GM19452 (cell line): Measurements from ENCODE around the gene CIPC.

Source experiments
- ATAC-seq: cut with Tn5 transposase; IDR thresholded peaks from one replicate; pipeline ENCODE4 v1.9.1; 2021; ENCODE audit not compliant: unreplicated experiment

CIPC gene

GRCh38 chr14:77144412-77145115, 46.5 kb downstream of the CIPC start:
- ATAC-seq, result no peak

GRCh38 chr14:77145975-77146740, 48.1 kb downstream of the CIPC start:
- ATAC-seq, result no peak

DNA sequence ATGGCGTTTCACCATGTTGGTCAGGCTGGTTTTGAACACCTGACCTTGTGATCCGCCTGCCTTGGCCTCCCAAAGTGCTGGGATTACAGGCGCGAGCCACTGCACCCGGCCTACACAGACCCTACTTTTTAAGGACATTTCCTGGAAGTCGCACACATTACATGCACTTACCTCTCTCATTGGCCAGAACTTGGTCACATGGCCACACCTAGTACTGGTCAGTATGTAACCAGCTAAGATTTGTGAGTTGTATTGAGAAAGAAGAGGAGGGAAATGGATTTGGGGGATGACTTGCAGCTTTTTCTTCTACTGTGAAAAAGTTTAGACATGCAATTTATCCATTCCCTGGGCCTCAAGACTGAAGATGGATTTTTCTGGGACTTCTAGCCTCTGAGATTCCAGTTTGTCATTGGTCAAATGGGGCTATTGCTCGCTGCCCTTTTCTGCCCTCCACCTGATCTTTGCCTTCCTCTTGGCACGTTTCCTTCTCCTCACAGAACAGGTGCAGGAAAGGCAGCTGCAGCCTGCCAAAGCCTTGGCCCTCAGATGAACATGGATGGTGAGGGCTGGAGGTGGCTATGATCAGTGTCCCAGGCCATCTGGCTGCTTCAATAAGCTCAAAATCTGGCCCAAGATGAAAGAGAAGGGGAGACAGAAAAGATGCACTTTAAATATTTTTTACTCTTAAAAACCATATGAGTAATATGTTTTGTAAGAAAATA, 50.6 kb downstream of the CIPC start:
- no peak for ATAC-seq

- no peak for ATAC-seq
Measured at GRCh38 chr14:77151245-77151644, 53.2 kb downstream of the CIPC start.

DNA sequence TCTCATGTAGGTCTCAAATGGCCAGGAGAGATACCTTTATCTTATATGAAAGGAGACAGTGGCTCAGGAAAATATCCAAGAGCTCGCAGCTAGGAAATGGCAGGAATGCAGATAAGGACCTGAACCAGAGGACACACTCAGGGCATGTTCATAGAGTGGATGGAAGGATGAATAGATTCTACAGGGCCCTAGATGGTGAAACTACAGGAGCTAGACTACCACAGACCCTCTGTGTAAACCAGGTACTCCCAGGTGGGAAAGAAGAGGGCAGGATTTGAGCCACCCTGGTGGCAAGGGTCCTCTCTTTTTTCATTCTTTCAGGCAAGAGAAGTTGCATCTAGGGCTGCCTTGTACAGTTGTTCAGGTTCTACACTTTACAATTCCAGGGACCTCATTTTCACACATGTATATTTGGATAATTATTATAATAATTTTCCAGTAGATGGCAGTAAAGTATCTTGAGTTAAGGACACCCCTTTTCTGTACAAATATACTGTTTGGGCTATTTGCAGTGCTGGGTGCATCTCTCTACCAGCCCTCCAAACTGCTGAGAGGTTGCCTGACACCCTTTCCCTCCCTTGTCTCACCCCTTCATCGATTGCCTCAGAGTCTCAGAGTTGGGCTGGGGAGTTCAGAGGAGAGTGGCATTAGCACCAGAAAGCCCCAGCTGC, 54.0 kb downstream of the CIPC start:
- no peak for ATAC-seq

- no peak for ATAC-seq
Measured at GRCh38 chr14:77153802-77154201, 55.7 kb downstream of the CIPC start.

GRCh38 chr14:77154421-77154820, 56.4 kb downstream of the CIPC start:
- no peak for ATAC-seq

GRCh38 chr14:77155083-77155482, 57.0 kb downstream of the CIPC start:
- no peak for ATAC-seq

DNA sequence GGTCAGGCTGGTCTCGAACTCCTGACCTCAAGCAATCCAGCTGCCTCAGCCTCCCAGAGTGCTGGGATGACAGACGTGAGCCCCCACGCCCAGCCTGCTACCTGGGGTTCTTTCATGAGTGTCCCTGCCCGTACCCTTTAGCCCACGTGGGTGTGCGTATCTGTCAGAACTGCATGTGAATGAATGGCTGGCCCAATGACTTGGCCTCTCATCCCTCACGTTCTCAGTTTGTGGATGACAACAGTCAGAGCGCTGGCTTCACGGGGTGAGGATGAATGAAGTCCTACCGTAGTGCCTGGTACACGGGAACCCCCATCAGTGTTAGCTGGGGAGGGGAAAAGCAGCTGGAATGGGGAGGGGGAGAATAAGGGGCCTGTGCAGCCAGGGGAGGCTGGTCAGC, 59.7 kb downstream of the CIPC start:
- ATAC-seq, result no peak

DNA sequence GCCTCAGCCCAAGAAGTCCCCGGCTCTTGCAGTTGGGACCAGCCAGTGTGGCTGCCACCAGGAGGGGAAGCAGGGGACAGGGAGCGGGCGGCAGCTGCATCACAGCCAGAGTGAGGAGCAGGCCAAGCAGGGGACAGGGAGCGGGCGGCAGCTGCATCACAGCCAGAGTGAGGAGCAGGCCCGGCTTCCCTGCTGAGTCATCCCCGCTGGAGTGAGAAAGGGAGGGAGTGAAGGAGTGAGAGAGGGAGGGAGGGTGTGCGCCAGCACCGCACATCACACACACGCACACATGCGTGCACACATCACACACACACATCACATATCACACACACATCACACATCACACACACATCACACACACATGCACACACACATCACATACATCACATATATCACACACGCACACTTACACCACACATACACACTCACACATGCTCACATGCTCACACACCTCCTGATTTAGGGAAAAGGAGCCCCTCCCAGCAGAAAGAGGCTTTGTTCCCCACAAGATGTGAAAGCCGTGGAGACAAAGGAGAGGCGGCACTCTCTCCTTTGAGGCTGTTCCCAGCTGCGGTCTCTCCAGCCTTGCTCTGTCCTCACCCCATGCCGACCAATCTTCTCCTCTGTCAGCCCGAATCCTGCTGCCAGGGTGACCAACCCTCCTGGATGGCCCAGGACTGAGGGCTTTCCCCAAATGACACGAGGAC, 60.3 kb downstream of the CIPC start:
- ATAC-seq, result no peak

DNA sequence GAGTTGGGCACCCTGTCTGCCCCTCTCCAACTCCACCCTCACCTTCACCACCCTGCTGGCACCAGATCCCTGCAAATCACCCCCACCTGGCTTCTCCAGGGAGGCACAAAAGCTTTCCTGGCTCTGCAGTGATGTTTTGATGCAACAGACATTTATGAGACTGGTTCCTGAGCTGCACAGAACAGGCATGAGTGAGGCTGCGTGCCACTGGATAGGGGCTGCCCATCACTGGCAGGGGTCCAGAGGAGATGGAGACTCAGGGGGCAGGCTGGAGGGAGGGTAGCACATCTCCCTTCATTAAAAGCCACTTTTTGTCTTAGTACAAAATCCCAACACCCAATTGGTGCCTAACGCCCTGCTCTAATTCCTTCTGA, 60.8 kb downstream of the CIPC start:
- no peak for ATAC-seq

DNA sequence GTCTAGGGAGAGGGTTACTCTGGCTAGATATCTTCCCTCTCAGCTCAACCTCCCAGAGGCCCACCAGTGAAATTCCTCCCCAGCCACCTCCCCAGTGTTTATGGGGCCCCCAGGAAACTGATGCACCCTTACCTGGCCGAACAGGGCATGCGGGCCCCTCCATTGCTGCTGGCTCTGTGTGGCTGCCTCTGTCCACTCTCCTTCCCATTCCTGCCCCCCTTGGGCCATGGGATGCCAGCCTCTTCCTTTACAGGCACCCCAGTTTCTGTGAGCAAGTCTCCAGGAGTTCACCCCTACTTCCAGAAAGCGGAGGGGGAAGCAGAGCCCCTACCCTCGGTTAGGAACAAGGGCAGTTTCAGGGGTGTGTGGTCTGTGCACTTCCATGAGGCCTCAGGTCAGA, 63.0 kb downstream of the CIPC start:
- no peak for ATAC-seq
